ENCODE data around the gene ATXN1.

ATXN1 gene

DNA sequence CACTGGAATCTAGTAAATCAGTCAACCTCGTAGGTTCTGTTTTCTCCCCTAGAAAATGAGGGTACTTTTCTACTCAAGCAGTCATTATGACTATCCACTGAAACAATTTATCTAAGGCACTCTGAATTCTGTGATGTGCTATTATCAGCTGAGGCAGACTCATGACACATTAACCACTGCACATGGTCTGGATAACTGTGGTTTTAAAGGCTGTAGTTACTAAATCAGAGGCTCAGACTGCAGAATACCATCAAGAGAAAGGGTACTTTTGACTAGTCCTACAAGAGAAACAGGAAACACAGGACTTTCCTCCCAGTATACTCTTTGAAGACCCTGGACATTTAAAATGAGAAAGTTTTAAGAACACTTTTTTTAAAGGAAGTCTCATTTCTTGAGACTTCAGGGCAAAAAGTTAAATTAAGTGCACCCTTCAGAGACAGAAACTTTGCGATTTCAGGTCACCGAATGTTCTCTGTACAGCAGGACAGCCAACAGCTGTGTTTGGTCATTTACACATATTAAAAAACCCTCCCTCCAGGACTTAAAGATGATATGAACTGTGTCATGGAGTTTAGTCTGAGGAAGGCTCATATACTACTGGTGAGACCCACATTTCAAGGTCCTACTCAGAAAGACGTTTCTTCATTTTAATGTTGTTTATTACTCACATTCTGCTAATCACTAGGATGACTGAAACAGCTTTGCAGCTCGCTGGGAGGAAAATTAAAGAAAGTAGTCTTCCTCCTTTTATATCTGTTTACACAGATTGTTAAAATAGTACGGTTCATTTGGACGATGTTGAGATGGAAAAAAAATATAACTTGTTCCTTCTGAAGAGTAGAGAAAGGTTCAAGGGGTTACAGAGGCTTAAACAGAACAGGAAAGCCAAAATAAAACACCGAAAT lies 19.9 kb downstream of the ATXN1 start:
- no peak for FAIRE-seq

DNA sequence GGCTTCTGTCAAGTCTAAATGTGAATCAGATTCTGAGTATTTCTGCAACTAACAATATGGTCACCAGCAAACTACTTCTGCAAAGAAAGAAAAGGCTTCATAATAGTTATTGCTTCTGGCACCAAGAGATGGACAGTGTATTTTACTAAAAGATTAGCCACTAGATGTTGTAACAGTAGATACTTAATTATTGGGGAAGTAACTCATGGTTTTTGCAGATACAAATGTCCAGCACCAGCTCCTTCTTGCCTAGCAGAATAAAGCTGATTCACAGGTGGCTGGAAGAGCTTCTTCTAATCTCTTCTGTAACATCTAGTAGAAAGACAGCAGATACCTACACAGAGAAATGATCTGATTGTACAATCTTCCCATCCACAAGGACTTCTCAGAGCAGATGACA lies 21.2 kb downstream of the ATXN1 start:
- FAIRE-seq: no peak

DNA sequence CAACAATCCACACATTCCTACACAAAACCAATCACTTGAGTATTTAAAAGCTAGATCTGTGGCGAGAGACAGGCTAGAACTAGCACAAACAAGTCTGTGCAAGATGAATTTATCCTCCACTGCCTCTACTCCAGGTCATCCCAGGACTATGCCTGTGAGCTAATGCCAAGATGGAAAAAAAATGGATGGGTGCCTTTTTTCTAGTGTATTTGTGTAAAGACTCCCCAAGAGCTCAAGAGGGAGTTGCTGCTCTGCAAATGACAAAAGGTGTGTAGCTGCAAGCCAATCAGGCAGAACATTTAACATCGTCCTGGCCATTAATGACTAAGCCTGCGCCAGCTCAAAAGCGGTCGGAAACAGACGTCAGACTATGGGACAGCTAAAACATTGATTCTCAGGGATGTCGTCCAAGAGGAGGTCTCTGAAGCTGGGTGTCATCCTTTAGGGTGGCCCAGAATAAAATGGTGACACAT lies 21.9 kb downstream of the ATXN1 start:
- no peak for FAIRE-seq

DNA sequence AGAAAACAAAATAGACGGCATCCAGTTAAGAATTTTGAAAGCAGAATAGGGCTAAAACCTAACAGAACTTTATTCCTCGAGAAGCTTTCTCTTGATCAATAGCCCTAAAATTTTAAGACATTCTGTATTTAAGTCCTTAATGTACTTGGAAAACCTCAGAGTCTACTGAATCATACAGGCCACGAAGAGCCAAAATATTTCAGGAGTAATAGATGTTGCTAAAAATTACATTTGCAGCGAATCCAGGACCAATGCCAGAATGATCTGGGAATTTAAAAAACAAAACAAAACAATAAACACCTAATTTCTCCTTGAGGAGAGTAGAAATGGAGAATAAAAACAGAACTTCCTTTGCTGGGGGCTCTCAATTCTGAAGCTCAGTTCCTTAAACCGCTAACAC lies 23.3 kb downstream of the ATXN1 start:
- no peak for FAIRE-seq

DNA sequence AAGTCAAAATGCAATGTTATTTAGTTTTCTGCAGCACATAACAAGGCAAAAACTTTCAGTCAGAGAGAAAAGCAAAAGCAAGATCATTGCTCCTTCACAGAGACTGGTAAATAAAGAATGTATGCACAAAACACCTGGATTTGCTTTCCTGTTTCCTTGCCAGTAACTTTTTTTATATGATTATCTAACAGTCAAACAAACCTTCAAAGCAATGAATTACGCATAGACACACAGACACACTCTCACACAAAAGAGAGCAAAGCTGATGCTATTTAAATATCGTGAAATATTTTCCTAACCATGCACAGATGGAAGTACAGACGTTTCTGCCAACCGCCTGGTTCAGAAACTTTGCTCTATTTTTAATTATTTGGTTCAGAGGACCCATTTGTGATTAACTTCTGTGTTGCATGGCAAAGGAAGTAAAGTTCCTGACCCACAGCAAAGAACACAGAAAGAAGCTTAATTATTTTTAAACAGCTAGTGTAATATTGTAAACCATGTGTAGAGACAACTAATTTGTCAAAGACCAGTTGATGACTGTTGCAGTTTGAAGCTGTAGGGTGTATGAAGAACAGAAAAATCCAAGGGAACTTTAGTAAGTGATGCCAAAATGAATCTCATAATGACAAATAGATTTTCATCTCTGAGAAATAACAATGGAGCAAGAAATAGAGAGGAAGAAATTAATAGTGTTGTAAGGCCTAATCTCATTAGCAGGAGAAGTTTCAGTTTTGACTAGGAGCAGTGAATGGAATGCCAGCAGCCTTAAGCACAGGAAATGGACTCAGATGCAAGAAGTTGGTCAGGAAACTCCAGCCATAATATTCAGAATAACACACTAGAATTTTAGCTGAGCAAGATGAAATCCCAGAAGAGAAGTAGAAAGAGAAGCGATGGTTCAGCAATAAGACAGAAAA lies 24.1 kb downstream of the ATXN1 start:
- no peak for FAIRE-seq

DNA sequence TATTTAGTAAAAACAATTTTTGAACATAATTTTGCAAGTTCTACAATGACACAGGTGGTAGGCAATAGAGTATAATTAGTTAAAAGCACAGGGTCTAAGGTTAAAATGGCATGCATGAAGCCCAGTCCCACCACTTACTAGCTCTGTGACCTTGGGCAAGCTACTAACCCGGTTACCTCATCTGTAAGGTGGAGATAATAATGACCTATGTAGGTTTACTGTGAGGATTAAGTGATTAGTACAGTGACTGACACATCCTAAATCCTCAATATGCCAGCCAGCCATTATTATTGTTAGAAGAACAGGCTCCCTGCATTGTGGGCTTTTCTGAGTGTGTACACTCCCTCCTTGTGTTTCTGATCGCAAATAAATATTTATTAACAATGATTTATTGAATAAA lies 26.2 kb downstream of the ATXN1 start:
- FAIRE-seq: no peak

DNA sequence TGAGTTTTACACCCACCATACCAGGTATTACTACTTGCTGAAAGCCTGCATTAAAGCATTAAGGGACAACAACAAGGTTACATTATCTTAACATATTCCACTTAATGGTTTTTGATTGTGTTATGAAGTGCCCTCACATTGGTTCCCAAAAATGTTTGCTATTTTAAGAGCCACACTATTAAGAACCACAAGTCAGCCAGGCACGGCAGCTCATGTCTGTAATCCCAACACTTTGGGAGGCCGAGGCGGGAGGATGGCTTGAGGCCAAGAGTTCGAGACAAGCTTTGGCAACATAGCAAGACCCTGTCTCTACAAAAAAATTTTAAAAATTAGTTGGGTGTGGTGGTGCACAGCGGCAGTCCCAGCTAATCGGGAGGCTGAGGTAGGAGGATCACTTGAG lies 28.2 kb downstream of the ATXN1 start:
- FAIRE-seq: no peak

DNA sequence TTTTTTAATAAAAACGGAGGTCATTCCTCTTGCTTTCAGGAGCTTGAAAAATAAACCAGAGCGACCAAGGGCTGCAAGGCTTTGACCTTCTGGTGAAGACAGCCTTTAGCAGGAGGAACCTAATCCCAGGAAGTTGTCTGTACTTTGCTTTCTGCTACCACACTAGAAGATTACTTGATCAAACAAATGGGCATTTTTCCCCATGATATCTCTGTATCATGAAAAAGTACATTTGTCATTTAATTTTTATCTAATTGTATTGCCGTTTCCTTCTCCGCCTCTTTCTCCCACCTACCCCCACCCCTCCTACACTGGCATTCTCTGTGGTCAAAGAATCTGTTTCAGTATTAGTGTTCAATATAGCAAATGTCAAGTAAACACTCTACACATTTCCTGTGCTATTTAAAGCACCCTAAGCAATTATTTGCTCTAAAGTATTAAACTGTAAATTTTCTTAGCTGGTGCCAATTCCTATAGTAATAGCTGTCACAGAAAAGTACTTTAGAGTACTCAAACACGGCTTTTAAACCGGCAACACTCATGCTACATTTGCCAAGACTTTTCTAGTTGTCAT lies 29.7 kb downstream of the ATXN1 start:
- FAIRE-seq: no peak

DNA sequence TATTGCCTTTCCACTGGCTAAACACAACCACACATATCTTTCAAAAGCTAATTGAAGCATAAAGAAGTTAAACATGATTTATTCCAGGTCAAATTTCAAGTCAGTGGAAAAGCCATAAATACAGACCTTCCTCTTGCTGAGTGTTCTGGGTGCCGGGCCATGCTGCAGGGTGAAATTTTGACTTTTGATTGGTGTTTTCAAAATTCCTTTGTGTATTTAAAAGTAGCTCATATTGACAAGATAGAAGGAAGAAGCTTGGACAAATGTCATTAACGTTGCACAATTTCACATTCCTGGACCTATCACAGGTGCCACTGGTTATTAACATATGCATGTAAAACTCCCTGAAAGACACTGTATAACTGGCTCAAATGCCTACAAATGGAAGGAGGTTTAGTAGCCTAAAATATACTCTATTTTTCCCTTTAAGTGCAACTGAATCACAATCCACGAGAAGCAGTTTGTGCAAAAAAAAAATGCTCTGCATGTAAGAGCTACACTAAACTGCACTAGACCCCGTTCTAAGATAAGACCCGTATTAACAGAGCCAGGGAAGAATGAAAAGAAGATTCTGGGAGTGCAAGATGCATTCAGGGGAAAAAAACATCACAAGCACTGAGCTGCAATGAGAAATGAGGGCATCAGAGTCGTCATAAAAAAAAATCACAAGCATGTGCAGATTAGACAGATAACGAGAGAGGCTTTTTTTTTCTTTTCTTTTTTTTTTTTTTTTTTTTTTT lies 30.4 kb downstream of the ATXN1 start:
- FAIRE-seq: no peak

DNA sequence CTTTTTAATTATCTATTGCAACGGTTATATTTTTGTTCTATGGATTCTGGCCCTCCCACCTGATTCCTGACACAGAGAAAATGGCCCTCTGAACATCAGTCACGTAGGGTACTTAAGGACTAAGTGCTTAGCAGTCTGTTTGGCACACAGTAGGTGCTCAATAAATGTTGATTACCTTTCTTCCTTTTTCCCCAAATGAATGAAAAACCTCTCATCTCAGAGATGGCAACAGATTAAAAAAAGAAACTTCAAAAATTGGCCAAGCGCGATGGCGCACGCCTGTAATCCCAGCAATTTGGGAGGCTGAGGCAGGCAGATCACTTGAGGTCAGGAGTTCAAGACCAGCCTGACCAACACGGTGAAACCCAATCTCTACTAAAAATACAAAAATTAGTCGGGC lies 31.5 kb downstream of the ATXN1 start:
- FAIRE-seq: no peak

DNA sequence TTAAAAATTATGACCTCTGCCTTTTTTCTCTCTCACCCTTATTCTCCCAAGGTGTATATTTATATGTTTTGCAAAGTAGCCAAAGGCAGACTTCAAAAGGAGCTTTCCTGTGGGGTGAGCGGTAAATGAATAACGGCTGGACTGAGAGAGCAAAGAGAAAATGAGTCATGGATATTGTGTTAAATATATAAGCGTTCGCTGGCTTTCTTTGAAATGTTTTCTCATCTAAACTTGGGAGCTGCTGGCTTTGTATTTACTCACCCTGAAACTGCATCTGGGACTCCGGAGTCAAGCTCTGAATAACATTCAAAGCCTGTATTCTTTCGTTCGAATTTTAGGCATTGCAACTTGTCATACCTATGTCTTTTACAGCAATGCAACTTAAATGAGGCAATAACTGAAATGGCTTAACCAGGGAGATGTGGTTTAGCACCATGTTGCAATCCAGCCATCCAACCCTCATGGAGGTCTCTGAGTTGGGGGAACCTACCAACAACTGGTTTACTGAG lies 32.0 kb downstream of the ATXN1 start:
- FAIRE-seq: no peak

DNA sequence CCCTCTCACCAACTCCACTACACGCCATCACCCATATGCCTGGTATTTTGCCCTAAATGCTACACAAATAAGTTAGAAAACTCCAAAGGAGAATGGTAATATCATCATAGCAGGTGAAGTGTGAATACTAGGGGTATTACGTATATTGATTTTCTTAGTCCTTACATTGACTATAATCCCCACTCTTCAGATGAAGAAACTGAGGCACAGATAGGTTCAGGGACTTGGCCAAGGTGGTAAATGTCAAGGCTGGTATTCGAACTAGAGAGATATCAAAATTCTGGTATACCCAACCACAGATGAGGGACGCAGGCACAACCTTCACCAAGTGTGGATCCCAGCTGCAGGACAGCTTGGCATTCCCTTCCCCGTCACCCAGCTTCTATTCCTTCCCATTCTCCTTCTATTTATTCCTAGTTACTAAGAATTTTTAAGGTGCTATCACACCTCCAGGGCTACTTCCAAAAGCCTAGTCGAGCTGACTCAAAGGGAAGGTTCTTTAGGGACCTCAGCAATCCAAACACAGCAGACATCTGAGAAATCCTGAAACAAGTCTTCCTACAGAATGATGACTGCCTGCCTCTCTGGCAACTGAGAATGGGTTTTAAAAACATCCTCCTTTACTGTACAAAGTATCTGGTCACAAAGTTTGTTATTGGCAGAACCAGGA lies 32.6 kb downstream of the ATXN1 start:
- no peak for FAIRE-seq

DNA sequence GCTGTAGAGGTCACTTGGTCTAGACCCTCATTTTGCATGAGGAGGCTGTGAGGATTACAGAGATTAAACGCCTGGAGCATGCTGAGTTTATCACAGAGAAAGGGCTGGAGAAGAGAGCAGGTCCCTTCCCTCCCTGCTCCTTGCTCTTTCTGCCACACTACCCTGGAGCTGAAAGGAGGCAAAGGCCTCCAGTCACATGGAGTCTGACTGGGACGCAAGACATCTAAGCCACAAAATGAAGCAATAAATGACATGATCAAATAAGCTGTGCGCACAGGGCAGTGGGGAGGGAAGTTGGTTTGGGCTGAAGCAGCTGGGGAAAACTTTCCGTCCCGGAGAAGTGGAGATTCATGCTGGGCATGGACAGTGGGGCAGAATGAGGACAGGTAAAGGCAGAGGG lies 33.3 kb downstream of the ATXN1 start:
- no peak for FAIRE-seq

DNA sequence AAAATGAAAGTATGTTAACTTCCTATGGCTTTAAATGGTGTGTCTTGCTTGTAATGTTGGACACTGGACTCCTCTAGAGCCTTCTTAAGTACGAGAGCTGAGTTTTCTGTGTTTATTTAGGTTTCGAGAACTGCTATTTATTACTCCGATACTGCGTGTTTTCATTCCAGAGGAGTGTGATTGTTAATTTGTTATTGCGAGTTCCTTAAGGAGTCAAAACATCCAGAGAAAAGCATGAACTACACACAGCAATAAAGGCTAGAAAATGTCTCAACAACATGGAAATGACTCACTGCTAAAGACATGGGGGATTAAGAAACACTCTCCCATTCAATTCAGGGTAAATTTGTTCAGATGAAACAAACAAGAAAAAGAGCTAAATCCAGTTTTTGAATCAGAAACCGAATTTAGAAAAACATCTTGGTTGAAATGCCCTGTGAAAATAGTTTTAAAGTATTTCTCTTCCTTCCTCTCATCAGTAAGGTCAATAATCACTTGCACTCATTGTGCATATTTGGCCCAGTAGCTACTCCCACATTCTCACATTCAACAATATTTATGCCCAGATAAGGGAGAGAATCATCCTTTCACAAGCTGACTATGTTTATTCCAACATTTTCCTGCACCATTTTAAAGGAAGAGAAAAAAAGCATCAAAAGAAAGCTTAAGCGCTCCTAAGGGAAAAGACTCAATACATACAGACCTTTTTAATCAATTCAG lies 36.0 kb downstream of the ATXN1 start:
- no peak for FAIRE-seq

DNA sequence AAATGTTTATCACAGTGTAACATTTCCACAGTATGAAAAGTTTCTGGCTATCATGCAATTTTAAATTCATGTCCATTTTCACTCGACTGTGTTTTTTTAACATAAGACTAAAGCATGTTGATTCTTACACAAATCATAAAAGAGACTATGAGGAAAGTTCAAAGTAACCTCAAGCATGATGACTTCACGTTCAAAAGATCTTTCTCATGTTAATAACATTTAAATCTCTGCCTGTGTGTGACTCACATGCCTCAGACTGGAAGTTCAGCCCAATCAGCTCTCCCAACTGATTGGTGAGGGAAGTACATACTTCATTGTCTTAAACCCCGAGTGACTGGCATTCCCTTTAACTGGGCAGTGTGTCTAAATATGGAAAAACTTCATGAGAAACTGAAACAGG lies 37.4 kb downstream of the ATXN1 start:
- no peak for FAIRE-seq

DNA sequence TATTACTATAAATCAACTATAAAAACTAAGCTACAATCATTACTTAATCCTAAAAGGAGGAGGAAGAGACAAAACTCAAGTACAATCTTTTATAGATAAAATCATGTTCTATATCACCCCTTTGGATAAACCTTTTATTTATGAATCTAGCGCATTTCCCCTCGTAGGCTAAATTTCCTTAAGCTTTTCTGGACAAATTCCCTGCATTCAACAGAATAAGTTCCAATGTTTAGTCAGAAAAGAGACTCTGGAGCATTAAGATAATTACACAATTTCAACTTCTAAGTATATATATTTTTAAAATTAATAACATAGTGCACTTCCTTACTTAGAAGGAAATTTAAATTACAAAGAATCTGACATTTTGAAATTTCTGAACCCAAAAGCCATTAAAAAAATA lies 37.9 kb downstream of the ATXN1 start:
- FAIRE-seq: no peak

DNA sequence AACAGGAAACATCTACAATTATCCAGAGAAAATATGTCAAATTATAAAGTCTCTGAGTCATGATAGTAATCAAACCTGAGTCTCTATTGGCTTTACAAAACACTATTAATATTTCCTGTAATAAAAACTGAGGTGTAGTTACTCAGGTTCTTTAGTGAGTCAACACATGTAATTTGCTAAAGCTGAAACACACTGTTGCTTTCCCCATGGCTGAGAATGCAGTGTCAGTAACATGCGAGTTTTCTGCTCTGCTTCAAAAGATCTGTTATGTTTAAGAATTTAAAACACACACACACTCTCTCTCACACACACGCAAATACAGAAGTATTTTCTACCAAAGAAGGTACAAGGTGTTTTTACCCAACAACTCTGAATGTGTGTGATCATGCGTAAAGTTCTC lies 38.6 kb downstream of the ATXN1 start:
- no peak for FAIRE-seq

DNA sequence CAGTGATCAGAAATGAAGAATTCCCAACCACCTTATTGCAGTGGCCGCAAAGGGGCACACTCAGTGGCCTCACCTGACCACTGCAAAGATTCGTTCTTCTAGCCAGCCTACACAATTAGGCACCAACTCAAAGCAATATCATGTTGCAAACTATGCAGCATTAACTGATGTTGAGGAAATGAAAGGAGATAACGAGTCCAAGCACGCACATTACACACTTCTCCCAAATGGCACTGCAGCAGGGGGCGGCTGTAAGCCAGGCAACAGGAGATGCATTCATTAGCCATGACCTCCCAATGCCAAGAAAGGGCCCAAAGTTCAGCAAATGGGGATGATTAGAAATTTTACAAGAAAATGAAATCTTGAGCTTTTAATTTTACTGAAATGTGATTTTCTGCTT lies 39.3 kb downstream of the ATXN1 start:
- no peak for FAIRE-seq

DNA sequence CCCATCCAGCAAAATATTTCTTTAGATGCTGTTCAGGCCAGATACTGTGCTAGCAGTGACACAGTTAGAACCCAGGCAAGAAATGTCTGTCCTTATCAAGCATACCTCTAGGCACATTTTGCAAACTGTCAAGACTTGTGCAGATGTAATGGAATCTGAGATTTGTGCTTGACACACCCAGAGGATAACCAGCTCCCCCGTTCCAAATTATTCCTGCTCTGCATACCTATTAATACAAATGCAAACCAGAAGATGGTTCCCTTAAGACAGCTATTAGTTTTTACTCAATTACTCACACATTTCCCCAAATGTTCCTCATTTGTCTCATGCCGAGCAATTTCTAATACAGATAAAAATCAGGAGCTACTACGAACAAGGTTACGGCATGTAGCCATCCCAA lies 40.4 kb downstream of the ATXN1 start:
- FAIRE-seq: no peak

DNA sequence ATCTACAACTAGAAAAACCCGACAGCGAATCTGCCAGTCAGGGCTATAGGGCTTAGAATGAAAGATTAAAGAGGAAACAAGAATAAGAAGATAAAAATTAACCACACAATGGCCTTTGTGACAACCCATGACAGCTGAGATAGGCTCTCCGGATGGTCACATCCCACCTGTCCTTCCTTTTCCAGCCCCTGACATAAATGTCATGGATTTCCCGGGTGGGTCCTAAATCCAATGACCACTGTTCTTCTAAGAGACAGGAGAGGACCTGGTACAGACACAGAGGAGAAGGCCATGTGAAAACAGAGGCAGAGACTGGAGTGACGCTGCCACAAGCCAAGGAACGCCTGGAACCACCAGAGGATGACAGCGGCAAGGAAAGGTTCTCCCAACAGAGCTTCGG lies 41.8 kb downstream of the ATXN1 start:
- FAIRE-seq: no peak

DNA sequence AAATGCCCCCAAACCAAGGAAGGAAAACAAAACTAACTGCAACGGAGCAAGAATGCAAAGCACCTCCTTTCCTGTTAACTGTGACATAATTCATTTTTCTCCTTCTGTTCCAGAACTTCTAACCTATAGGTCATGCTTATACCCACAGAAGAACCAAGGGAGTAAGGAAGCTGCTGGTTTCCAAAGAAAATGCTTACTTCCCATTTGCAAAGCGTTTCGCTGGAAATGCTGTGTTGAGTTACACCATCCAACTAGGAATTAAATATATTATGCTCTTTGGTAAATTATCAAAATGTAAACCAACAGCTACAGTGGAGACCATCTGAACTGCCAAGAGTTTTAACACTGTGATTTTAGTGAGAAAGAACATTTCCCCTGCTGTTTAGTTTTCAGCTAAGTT lies 42.9 kb downstream of the ATXN1 start:
- no peak for FAIRE-seq
